B cell (primary cell): ENCODE measurements around the gene HACD2.

Experiments
- CTCF ChIP-seq: fragments of 200-600 bp; IDR thresholded peaks from one replicate; pipeline ENCODE4 v1.8.0; 2022; ENCODE audit warnings: antibody characterized with exemption, mild to moderate bottlenecking
- EZH2 ChIP-seq: IDR thresholded peaks from 2 replicates; pipeline ENCODE4 v1.6.1; 2012; ENCODE audit warnings: borderline replicate concordance, low read depth, mild to moderate bottlenecking, moderate library complexity, low read length; ENCODE audit not compliant: insufficient read depth, poor library complexity, severe bottlenecking

- TF ChIP-seq CTCF (no peak), EZH2 (no peak)
These were observed 63.5 kb downstream of the HACD2 start for GRCh38 chr3:123521179-123521969.
